A549 (cell line): ENCODE results near the gene REEP5. TPM values are rescaled to one million over a fixed set of nuclear protein-coding genes. Genes with fewer than 3 reads are reported as not detected.

ENCODE experiments used
- ATAC-seq, 2 experiments: fragments of 200-7000 bp in 1 of 2; fragments of >200 bp in 1 of 2; cut with Nextera tagmentation in 1 of 2; cut with Tn5 transposase in 1 of 2; 3 replicates each; pipeline versions ENCODE4 v1.8.0 to v1.9.1; 2018 to 2020; ENCODE audit warnings: mild to moderate bottlenecking in 1 of 2, moderate library complexity in 1 of 2
- CTCF ChIA-PET: fragments of 300-600 bp; sonication (Branson Sonifier 250); formaldehyde crosslinking; extraction: SDS; loops from one replicate; lab custom pipeline; 2021; ENCODE audit warnings: antibody characterized with exemption, inconsistent platforms; lab: Yijun Ruan, JAX
- POLR2A ChIA-PET: fragments of 350-600 bp; formaldehyde crosslinking; extraction: SDS; loops from one replicate; lab custom pipeline; 2021; ENCODE audit warnings: antibody characterized with exemption, inconsistent platforms; lab: Yijun Ruan, JAX
- DNase-seq, 2 experiments: peaks; one replicate each; pipeline versions ENCODE4 v3.0.0 to v3.0.0-alpha.2; 2011 to 2016; ENCODE audit warnings: low read depth in 1 of 2, low spot score in 1 of 2
- FAIRE-seq: peaks from 2 replicates; lab custom pipeline; 2011; peaks lifted over from hg19 to GRCh38; lab: Jason Lieb, UNC
- H3K27ac ChIP-seq, 2 experiments: fragments of >200 bp; sonication (Bioruptor Twin); formaldehyde crosslinking; 3 replicates each; pipeline ENCODE4 v1.5.1; 2016 to 2017
- H3K4me1 ChIP-seq: fragments of >200 bp; sonication (Bioruptor Twin); formaldehyde crosslinking; 3 replicates; pipeline ENCODE4 v1.6.1; 2016
- H3K4me2 ChIP-seq: fragments of >200 bp; sonication (Bioruptor Twin); formaldehyde crosslinking; 3 replicates; pipeline ENCODE4 v1.6.1; 2016
- H3K4me3 ChIP-seq: fragments of >200 bp; sonication (Bioruptor Twin); formaldehyde crosslinking; 3 replicates; pipeline ENCODE4 v1.5.1; 2016
- H3K9me3 ChIP-seq: fragments of >200 bp; sonication (Bioruptor Twin); formaldehyde crosslinking; 3 replicates; pipeline ENCODE4 v1.6.1; 2016
- ATOH8 ChIP-seq: fragments of 250-450 bp; sonication (Bioruptor Pico); IDR thresholded peaks from 2 replicates; pipeline ENCODE4 v1.5.0; 2020; ENCODE audit warnings: low read depth, mild to moderate bottlenecking, moderate library complexity
- BCL3 ChIP-seq: fragments of >200 bp; sonication (Bioruptor Twin); formaldehyde crosslinking; IDR thresholded peaks from 3 replicates; pipeline ENCODE4 v1.6.1; 2016
- CBX2 ChIP-seq: fragments of 200-600 bp; sonication (generic); IDR thresholded peaks from 2 replicates; pipeline ENCODE4 v1.6.1; 2016; ENCODE audit warnings: low read depth, mild to moderate bottlenecking, borderline replicate concordance
- CEBPB ChIP-seq, 2 experiments: fragments of >200 bp in 1 of 2; sonication (Bioruptor Twin) in 1 of 2; formaldehyde crosslinking in 1 of 2; IDR thresholded peaks; 2 replicates each; pipeline ENCODE4 v1.6.1; 2012 to 2016
- CHD2 ChIP-seq: fragments of 150-350 bp; IDR thresholded peaks from 2 replicates; pipeline ENCODE4 v1.6.1; 2014; ENCODE audit warnings: low read length; ENCODE audit not compliant: partially characterized antibody
- CTCF ChIP-seq: fragments of >200 bp; sonication (Bioruptor Twin); formaldehyde crosslinking; IDR thresholded peaks from 3 replicates; pipeline ENCODE4 v1.5.1; 2016
- EHMT2 ChIP-seq: fragments of 200-600 bp; sonication (generic); IDR thresholded peaks from 2 replicates; pipeline ENCODE4 v1.6.1; 2016; ENCODE audit warnings: antibody characterized with exemption, low read depth, mild to moderate bottlenecking, moderate library complexity
- ELK1 ChIP-seq: fragments of 150-350 bp; IDR thresholded peaks from 2 replicates; pipeline ENCODE4 v1.6.1; 2014; ENCODE audit warnings: low read depth, mild to moderate bottlenecking, low read length
- EP300 ChIP-seq, 2 experiments: fragments of >200 bp; sonication (Bioruptor Twin); formaldehyde crosslinking; IDR thresholded peaks; 2 replicates in 1 of 2; 3 replicates in 1 of 2; pipeline ENCODE4 v1.6.1; 2016 to 2017
- ESRRA ChIP-seq: fragments of 150-350 bp; IDR thresholded peaks from 2 replicates; pipeline ENCODE4 v1.6.1; 2014; ENCODE audit warnings: mild to moderate bottlenecking, low read length, borderline replicate concordance
- GATA3 ChIP-seq: IDR thresholded peaks from 2 replicates; pipeline ENCODE4 v1.6.1; 2012; ENCODE audit warnings: borderline replicate concordance
- HDAC2 ChIP-seq: fragments of 200-600 bp; sonication (generic); IDR thresholded peaks from 2 replicates; pipeline ENCODE4 v1.6.1; 2016
- HMGXB4 ChIP-seq: fragments of 250-450 bp; sonication (Bioruptor Pico); IDR thresholded peaks from 2 replicates; pipeline ENCODE4 v1.5.0; 2021; ENCODE audit warnings: mild to moderate bottlenecking, moderate library complexity, borderline replicate concordance
- HOXA7 ChIP-seq: fragments of 250-450 bp; sonication (Bioruptor Pico); IDR thresholded peaks from 2 replicates; pipeline ENCODE4 v1.5.0; 2020; ENCODE audit warnings: mild to moderate bottlenecking, moderate library complexity
- HOXB13 ChIP-seq: fragments of 250-450 bp; sonication (Bioruptor Pico); IDR thresholded peaks from 2 replicates; pipeline ENCODE4 v1.5.0; 2020; ENCODE audit warnings: low read depth, mild to moderate bottlenecking, moderate library complexity
- JUN ChIP-seq, 2 experiments: fragments of >200 bp; sonication (Bioruptor Twin); formaldehyde crosslinking; IDR thresholded peaks; 2 replicates in 1 of 2; 3 replicates in 1 of 2; pipeline ENCODE4 v1.6.1; 2016 to 2017
- KDM5A ChIP-seq: fragments of 200-600 bp; sonication (generic); IDR thresholded peaks from 2 replicates; pipeline ENCODE4 v1.6.1; 2016; ENCODE audit warnings: antibody characterized with exemption, mild to moderate bottlenecking
- MAX ChIP-seq: IDR thresholded peaks from 2 replicates; pipeline ENCODE4 v1.6.1; 2012
- NPAS2 ChIP-seq: fragments of 250-450 bp; sonication (Bioruptor Pico); IDR thresholded peaks from 2 replicates; pipeline ENCODE4 v1.8.0; 2022; ENCODE audit warnings: mild to moderate bottlenecking, moderate library complexity, borderline replicate concordance
- NR3C1 ChIP-seq: fragments of >200 bp; sonication (Bioruptor Twin); formaldehyde crosslinking; IDR thresholded peaks from 3 replicates; pipeline ENCODE4 v1.6.1; 2017
- PBX3 ChIP-seq: IDR thresholded peaks from 2 replicates; pipeline ENCODE4 v1.6.1; 2012
- RARB ChIP-seq: fragments of 250-450 bp; sonication (Bioruptor Pico); IDR thresholded peaks from 2 replicates; pipeline ENCODE4 v1.8.0; 2021; ENCODE audit warnings: mild to moderate bottlenecking, moderate library complexity
- RFX5 ChIP-seq: fragments of 450-650 bp; IDR thresholded peaks from 2 replicates; pipeline ENCODE4 v1.7.1; 2014; ENCODE audit warnings: antibody characterized with exemption, mild to moderate bottlenecking, moderate library complexity
- SMC3 ChIP-seq: fragments of >200 bp; sonication (Bioruptor Twin); formaldehyde crosslinking; IDR thresholded peaks from 3 replicates; pipeline ENCODE4 v1.6.1; 2018; ENCODE audit warnings: inconsistent platforms
- TP53 ChIP-seq: fragments of 250-450 bp; sonication (Bioruptor Pico); IDR thresholded peaks from 2 replicates; pipeline ENCODE4 v1.5.0; 2021; ENCODE audit warnings: mild to moderate bottlenecking, moderate library complexity
- ZNF302 ChIP-seq: fragments of 250-450 bp; sonication (Bioruptor Pico); IDR thresholded peaks from 2 replicates; pipeline ENCODE4 v1.9.0; 2021; ENCODE audit warnings: inconsistent platforms, mild to moderate bottlenecking, moderate library complexity
- ZSCAN20 ChIP-seq: fragments of 250-450 bp; sonication (Bioruptor Pico); IDR thresholded peaks from 2 replicates; pipeline ENCODE4 v1.8.0; 2022; ENCODE audit warnings: mild to moderate bottlenecking, moderate library complexity
- WGBS: methylation state at CpG from one replicate; pipeline ENCODE4 v1.1.6; 2017; ENCODE audit errors: missing lambda C conversion rate; 5-methylcytosine and 5-hydroxymethylcytosine counted together
- polyA plus RNA-seq, 4 experiments: library from polyadenylated mRNA; depleted of rRNA in 3 of 4; stranded (reverse); fragments of >200 nt; fragmentation: RNase III in 1 of 4; extraction: RNeasy Plus Mini Kit Qiagen cat#74134 plus additional on column Dnase treatment in 1 of 4; gene quantifications; 2 replicates in 3 of 4; 3 replicates in 1 of 4; pipeline ENCODE4 v1.2.3, GENCODE V29; 2011 to 2017

The REEP5 gene
- polyA plus RNA-seq, 2 of the 4 experiments (the other 2 are of a cell fraction) = 134 to 164 TPM

- H3K4me2 ChIP-seq = no peak overlapping the region
- H3K4me1 ChIP-seq = peaks cover 11% of the 10 kb centered on the region; the same call in 1 of the 3 replicates
- FAIRE-seq (no peak), DNase-seq (no peak), ATAC-seq (no peak)
- H3K27ac ChIP-seq = no peak overlapping the region
- WGBS = 84% methylated on average over 2 of the region's 2 CpGs
- CTCF ChIA-PET = interaction anchor here (1.5 kb wide), 2 partner anchors 9 to 10 kb away, joined by 5 read pairs; partner anchors contain the start of gene REEP5
- no peak overlapping the region for H3K4me3 ChIP-seq
- POLR2A ChIA-PET = no interaction called here
- no peaks in the 10 kb centered on the region for H3K9me3 ChIP-seq
- TF ChIP-seq HMGXB4 (CRISPR knock-in tag) (no peak), ATOH8 (no peak), HOXA7 (CRISPR knock-in tag) (no peak), EP300 (IDR thresholded peaks at IDR 0.05) (no peak), SMC3 (no peak), ZSCAN20 (CRISPR knock-in tag) (no peak), TP53 (CRISPR knock-in tag) (no peak)
- TF ChIP-seq, all 56 proteins: peak for 0
These were observed 9.4 kb upstream of the REEP5 start for GRCh38 chr5:112931473-112931872.

GRCh38 chr5:112930082-112930344 lies 8.0 kb upstream of the REEP5 start:
- CTCF ChIA-PET = no interaction called here
- FAIRE-seq (no peak), ATAC-seq (no peak)

GRCh38 chr5:112929336-112930081 lies 7.5 kb upstream of the REEP5 start:
- CTCF ChIA-PET = no interaction called here
- Histone ChIP-seq H3K27ac (no peak overlapping the region), H3K9me3 (no peaks in the 10 kb centered on the region), H3K4me2 (no peak overlapping the region), H3K4me3 (no peak overlapping the region), H3K4me1 (peaks cover 11% of the 10 kb centered on the region; the same call in 1 of the 3 replicates)
- DNase-seq = no peak
- ATAC-seq = no peak
- FAIRE-seq = no peak
- POLR2A ChIA-PET = no interaction called here
- 89% methylated on average over 4 of the region's 4 CpGs for WGBS
- TF ChIP-seq CTCF = no peak
- no peak for TF ChIP-seq BCL3
- TF ChIP-seq HDAC2 = no peak
- no peak for TF ChIP-seq MAX
- no peak for TF ChIP-seq JUN (IDR thresholded peaks at IDR 0.05)
- no peak for TF ChIP-seq KDM5A
- TF ChIP-seq CHD2 = no peak
- no peak for TF ChIP-seq NR3C1
- no peak for TF ChIP-seq ESRRA
- TF ChIP-seq NPAS2 (CRISPR knock-in tag) = no peak

More at GRCh38 chr5:112930082-112930344, 8.0 kb upstream of the REEP5 start:
- no peak overlapping the region for H3K4me3 ChIP-seq
- no peaks in the 10 kb centered on the region for H3K9me3 ChIP-seq
- H3K27ac ChIP-seq = no peak overlapping the region
- TF ChIP-seq CBX2 (no peak), GATA3 (no peak), PBX3 (no peak), ZNF302 (no peak), HDAC2 (no peak), RFX5 (no peak), EHMT2 (no peak), CEBPB (IDR thresholded peaks at IDR 0.05) (no peak), ELK1 (no peak), HOXB13 (CRISPR knock-in tag) (no peak), RARB (CRISPR knock-in tag) (no peak)
- TF ChIP-seq, all 56 proteins: peak for 0
- Histone ChIP-seq H3K4me1 (peaks cover 11% of the 10 kb centered on the region; the same call in 1 of the 3 replicates), H3K4me2 (no peak overlapping the region)
- POLR2A ChIA-PET = no interaction called here
- whole genome bisulfite sequencing = 95% methylated on average over 1 of the region's 1 CpG
- DNase-seq = no peak
